Activated CD4-positive, alpha-beta memory T cell treated with anti-CD3 and anti-CD28 coated beads, Interleukin-2, amount 10 ng/mL, durations not matched to agents 7 days and 5 days (primary cell): ENCODE results near the gene USP15. TPM values are rescaled to one million over a fixed set of nuclear protein-coding genes. Genes with fewer than 3 reads are reported as not detected.

Source experiments
- CTCF ChIA-PET: fragments of 350-600 bp; sonication (Branson Sonifier 250); formaldehyde crosslinking; loops from one replicate; lab custom pipeline; 2021; ENCODE audit warnings: antibody characterized with exemption, inconsistent platforms; lab: Charles Lee
- POLR2A ChIA-PET: fragments of 350-600 bp; sonication (Branson Sonifier 250); formaldehyde crosslinking; loops from one replicate; lab custom pipeline; 2021; ENCODE audit warnings: antibody characterized with exemption; lab: Charles Lee
- DNase-seq: peaks from one replicate; pipeline ENCODE4 v3.0.0-alpha.2; 2020
- H3K27ac Mint-ChIP-seq: one replicate; pipeline ENCODE4 v1.8.0; 2021; ENCODE audit warnings: mild to moderate bottlenecking, mixed read lengths
- H3K27me3 Mint-ChIP-seq: one replicate; pipeline ENCODE4 v1.8.0; 2021; ENCODE audit warnings: mixed read lengths
- H3K36me3 Mint-ChIP-seq: one replicate; pipeline ENCODE4 v1.8.0; 2021; ENCODE audit warnings: low read depth, mixed read lengths
- H3K4me1 Mint-ChIP-seq: one replicate; pipeline ENCODE4 v1.8.0; 2021; ENCODE audit warnings: mixed read lengths
- H3K4me3 Mint-ChIP-seq: one replicate; pipeline ENCODE4 v1.8.0; 2021; ENCODE audit warnings: mild to moderate bottlenecking, mixed read lengths
- H3K9me3 Mint-ChIP-seq: one replicate; pipeline ENCODE4 v1.8.0; 2021; ENCODE audit warnings: mixed read lengths
- total RNA-seq, 2 experiments: library from RNA; stranded (reverse); gene quantifications; one replicate each; pipeline ENCODE4 v1.2.3, GENCODE V29; 2021

USP15 gene
- total RNA-seq, 2 experiments from 2014 or later: 134 to 161 TPM

GRCh38 chr12:62375603-62376002 is 115.4 kb downstream of the USP15 start:
- DNase-seq: no peak
- H3K4me3 Mint-ChIP-seq: no peak overlapping the region
- H3K27ac Mint-ChIP-seq: no peak overlapping the region
- CTCF ChIA-PET: no interaction called here
- H3K36me3 Mint-ChIP-seq: peaks cover 33% of the 10 kb centered on the region
- no peaks in the 10 kb centered on the region for H3K27me3 Mint-ChIP-seq
- POLR2A ChIA-PET: no interaction called here
- peaks cover 23% of the 10 kb centered on the region for H3K4me1 Mint-ChIP-seq
- no peaks in the 10 kb centered on the region for H3K9me3 Mint-ChIP-seq

DNA sequence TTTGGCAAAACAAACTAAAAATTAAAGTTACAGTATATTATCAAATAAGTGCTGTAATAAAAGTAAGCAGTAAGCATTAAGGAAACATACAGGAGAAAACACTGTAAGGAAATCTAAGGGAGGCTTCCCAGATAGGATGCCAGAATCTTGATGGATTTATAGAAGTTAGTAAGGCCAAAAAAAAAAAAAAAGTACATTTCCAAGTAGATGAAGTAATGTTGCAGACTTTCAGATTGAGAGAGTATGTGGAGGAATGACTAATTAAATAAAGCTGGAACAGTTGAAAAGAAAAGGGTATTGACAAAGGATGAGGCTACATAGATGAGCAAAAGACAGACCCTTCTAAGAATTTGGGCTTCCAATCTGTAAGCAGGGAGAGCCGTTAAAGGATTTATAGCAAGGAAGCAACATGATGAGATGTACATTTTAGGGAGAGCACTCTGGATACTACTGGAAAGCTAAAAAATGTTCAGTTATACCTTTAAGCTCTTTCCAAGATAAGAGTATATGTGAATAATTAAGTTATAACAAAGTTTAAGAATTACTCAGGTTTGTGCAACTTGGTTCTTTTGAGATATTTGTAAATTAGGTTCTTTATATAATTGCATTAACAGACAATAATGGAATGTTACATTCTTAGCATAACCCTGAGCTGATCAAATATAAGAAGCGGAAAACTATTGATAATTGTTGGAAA is 119.0 kb downstream of the USP15 start:
- H3K4me3 Mint-ChIP-seq: no peak overlapping the region
- H3K27ac Mint-ChIP-seq: peak overlapping the region; percentile 8
- peaks cover 35% of the 10 kb centered on the region for H3K36me3 Mint-ChIP-seq
- H3K4me1 Mint-ChIP-seq: peaks cover 21% of the 10 kb centered on the region
- H3K27me3 Mint-ChIP-seq: no peaks in the 10 kb centered on the region
- H3K9me3 Mint-ChIP-seq: no peaks in the 10 kb centered on the region
- no peak for DNase-seq
- CTCF ChIA-PET: interaction anchor here (0.9 kb wide), 1 partner anchor 13 kb away, joined by 3 read pairs; no protein-coding TSS in a partner anchor
- POLR2A ChIA-PET: interaction anchor here (1.0 to 1.5 kb wide), 4 partner anchors 10 to 120 kb away, joined by 3 to 5 read pairs (median 4); partner anchors contain the start of gene USP15

DNA sequence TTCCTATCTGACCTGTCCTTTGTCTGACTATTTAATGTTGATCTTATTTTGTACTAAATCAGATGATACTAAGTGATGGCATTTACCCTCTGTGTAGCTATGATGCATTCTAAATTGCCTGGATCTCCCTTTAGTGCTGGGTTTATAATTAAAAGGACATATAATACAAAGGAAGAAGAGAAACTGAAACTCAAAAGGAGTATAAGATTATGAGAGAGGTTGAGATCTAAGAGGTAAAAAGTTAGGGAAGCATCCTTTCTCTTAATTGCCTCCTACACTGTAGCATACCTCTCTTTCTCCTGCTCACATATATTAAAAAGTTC is 119.5 kb downstream of the USP15 start:
- Mint-ChIP-seq H3K4me3 (no peak overlapping the region), H3K4me1 (peaks cover 20% of the 10 kb centered on the region), H3K36me3 (peaks cover 34% of the 10 kb centered on the region), H3K9me3 (no peaks in the 10 kb centered on the region), H3K27ac (no peak overlapping the region), H3K27me3 (no peaks in the 10 kb centered on the region)
- ChIA-PET POLR2A (interaction anchor here (1.0 to 1.5 kb wide), 4 partner anchors 10 to 120 kb away, joined by 3 to 5 read pairs (median 4); partner anchors contain the start of gene USP15), CTCF (interaction anchor here (0.9 kb wide), 1 partner anchor 13 kb away, joined by 3 read pairs; no protein-coding TSS in a partner anchor)
- DNase-seq: no peak

DNA sequence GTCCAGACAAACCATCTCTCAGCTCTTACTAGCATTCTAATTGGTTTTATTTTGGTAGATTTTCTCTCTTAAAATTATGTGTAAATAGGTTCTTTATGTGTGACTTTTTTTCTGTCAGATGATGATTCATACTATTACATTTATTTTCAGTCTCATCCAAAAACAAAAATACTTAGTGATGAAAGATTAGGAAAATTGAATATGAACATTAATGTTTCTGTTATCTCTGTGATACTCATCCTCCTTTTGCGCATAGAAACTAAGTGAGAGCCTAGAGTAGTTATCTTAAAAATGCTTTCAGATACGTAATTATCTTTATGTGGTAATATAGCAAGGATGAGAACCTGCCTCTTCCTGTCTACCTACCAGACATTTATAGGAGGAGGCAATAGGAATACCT is 122.3 kb downstream of the USP15 start:
- POLR2A ChIA-PET: no interaction called here
- CTCF ChIA-PET: no interaction called here
- peaks cover 35% of the 10 kb centered on the region for H3K36me3 Mint-ChIP-seq
- no peak overlapping the region for H3K4me3 Mint-ChIP-seq
- H3K9me3 Mint-ChIP-seq: no peaks in the 10 kb centered on the region
- DNase-seq: no peak
- peaks cover 11% of the 10 kb centered on the region for H3K4me1 Mint-ChIP-seq
- H3K27ac Mint-ChIP-seq: no peak overlapping the region
- H3K27me3 Mint-ChIP-seq: no peaks in the 10 kb centered on the region

GRCh38 chr12:62396750-62397149 is 136.5 kb downstream of the USP15 start:
- peaks cover 2% of the 10 kb centered on the region for H3K4me1 Mint-ChIP-seq
- H3K4me3 Mint-ChIP-seq: no peak overlapping the region
- H3K27ac Mint-ChIP-seq: no peak overlapping the region
- no peak for DNase-seq
- H3K9me3 Mint-ChIP-seq: no peaks in the 10 kb centered on the region
- no peaks in the 10 kb centered on the region for H3K27me3 Mint-ChIP-seq
- H3K36me3 Mint-ChIP-seq: peaks cover 60% of the 10 kb centered on the region
- ChIA-PET POLR2A (no interaction called here), CTCF (no interaction called here)

DNA sequence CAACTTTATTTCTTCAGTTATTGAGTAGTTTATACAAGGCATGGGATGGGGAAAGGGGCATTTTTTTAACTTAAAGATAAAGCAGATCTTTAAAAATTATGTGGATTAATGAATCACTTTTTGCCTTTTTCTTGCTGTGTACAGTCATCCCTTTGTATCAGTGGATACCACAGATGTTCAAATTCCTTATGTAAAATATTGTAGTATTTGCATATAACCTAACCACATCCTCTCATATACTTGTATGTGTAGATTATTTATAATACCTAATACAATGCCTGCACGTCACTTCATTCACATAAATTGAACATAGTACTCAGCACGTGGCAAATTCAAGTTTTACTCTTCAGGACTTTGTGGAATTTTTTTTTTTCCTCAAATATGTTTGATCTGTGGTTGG is 139.9 kb downstream of the USP15 start:
- CTCF ChIA-PET: no interaction called here
- Mint-ChIP-seq H3K4me1 (peaks cover 2% of the 10 kb centered on the region), H3K27me3 (no peaks in the 10 kb centered on the region), H3K9me3 (no peaks in the 10 kb centered on the region), H3K27ac (no peak overlapping the region), H3K4me3 (no peak overlapping the region), H3K36me3 (peaks cover 71% of the 10 kb centered on the region)
- POLR2A ChIA-PET: no interaction called here
- no peak for DNase-seq

DNA sequence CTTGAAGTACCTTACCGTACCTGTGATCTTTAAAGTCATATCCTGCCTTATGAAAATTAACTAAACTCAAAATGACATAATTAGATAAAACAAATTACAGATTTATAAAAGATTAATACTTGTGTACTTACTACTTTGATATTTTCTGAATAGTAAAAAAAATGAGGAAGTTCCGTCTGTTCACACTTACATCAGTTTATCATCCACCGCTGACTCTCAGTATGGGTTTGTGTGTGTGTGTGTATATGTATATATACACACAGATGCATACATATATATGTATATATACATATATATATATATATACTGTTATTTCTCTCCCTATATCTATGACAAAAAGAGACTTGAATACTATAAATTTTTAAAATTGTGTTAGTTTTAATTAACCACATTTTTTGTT is 141.4 kb downstream of the USP15 start:
- no peaks in the 10 kb centered on the region for H3K27me3 Mint-ChIP-seq
- H3K36me3 Mint-ChIP-seq: peaks cover 65% of the 10 kb centered on the region
- no peaks in the 10 kb centered on the region for H3K9me3 Mint-ChIP-seq
- ChIA-PET POLR2A (no interaction called here), CTCF (no interaction called here)
- no peak overlapping the region for H3K27ac Mint-ChIP-seq
- DNase-seq: no peak
- H3K4me1 Mint-ChIP-seq: peaks cover 2% of the 10 kb centered on the region
- H3K4me3 Mint-ChIP-seq: no peak overlapping the region

DNA sequence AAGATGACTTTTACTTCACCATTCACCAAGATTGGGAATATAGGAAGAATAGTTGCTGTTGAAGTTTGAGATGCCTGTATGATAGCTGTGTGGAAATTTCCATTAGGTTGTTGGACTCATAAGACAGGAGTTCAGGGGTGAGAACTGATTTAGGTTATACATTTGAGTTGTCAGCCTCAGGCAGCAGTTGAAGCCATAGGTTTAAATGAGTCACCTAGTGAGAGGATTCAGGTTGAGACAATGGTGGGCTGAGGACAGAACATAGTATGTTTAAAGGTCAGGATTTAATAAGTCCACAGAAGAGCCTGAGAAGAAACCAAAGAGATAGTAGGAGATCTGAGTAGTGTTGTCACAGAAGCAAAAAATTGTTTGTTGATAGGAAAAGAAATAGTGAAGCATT is 142.8 kb downstream of the USP15 start:
- no peaks in the 10 kb centered on the region for H3K27me3 Mint-ChIP-seq
- CTCF ChIA-PET: no interaction called here
- peaks cover 2% of the 10 kb centered on the region for H3K4me1 Mint-ChIP-seq
- H3K9me3 Mint-ChIP-seq: no peaks in the 10 kb centered on the region
- H3K36me3 Mint-ChIP-seq: peaks cover 63% of the 10 kb centered on the region
- H3K4me3 Mint-ChIP-seq: no peak overlapping the region
- DNase-seq: no peak
- no peak overlapping the region for H3K27ac Mint-ChIP-seq
- POLR2A ChIA-PET: no interaction called here

DNA sequence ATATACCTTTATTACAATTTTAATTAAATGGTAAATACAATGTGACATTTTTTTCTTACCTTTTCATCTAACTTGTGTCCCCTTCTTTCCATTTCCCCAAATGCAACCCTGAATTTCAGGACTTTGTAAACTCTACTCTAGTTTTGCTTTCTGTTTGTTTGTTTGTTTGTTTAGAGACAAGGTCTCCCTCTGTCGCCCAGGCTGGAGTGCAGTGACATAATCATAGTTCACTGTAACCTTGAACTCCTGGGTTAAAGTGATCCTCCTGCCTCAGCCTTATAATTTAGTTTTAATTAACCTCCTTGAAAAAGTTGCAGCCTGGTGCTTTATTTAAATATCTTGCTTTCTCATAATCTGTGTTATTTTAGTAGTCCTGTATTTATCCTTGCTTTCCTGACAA is 147.4 kb downstream of the USP15 start:
- DNase-seq: no peak
- H3K4me3 Mint-ChIP-seq: no peak overlapping the region
- no peak overlapping the region for H3K27ac Mint-ChIP-seq
- no peaks in the 10 kb centered on the region for H3K9me3 Mint-ChIP-seq
- ChIA-PET CTCF (interaction anchor here (1.5 kb wide), 1 partner anchor 28 kb away, joined by 4 read pairs; no protein-coding TSS in a partner anchor), POLR2A (no interaction called here)
- no peaks in the 10 kb centered on the region for H3K4me1 Mint-ChIP-seq
- peaks cover 52% of the 10 kb centered on the region for H3K36me3 Mint-ChIP-seq
- no peaks in the 10 kb centered on the region for H3K27me3 Mint-ChIP-seq

DNA sequence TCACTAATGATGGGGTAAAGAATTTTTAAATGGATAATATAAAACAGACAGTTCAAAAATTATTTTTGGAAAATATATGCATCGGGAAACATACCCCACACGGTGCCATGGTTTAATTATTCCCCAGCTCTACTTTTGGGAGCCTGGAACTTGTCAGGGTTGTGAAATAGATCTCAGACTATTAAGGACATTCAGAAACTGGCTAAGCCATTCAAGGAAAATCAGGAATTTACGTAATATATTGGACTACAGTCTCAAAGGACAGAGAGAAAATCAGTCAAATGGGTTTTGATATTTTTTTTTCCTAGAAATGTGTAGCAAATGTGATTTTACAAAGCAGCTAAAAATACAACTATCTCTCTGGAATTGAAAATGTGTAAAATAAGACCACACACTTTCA is 148.9 kb downstream of the USP15 start:
- Mint-ChIP-seq H3K4me1 (no peaks in the 10 kb centered on the region), H3K36me3 (peaks cover 50% of the 10 kb centered on the region), H3K9me3 (no peaks in the 10 kb centered on the region), H3K27ac (no peak overlapping the region), H3K4me3 (no peak overlapping the region), H3K27me3 (no peaks in the 10 kb centered on the region)
- CTCF ChIA-PET: no interaction called here
- DNase-seq: no peak
- POLR2A ChIA-PET: no interaction called here

GRCh38 chr12:62414180-62414579 is 154.0 kb downstream of the USP15 start:
- no peak overlapping the region for H3K4me3 Mint-ChIP-seq
- no peak overlapping the region for H3K27ac Mint-ChIP-seq
- DNase-seq: no peak
- peaks cover 24% of the 10 kb centered on the region for H3K36me3 Mint-ChIP-seq
- peaks cover 6% of the 10 kb centered on the region for H3K4me1 Mint-ChIP-seq
- ChIA-PET POLR2A (no interaction called here), CTCF (no interaction called here)
- H3K9me3 Mint-ChIP-seq: peaks cover 10% of the 10 kb centered on the region
- no peaks in the 10 kb centered on the region for H3K27me3 Mint-ChIP-seq

GRCh38 chr12:62426089-62426488 is 165.9 kb downstream of the USP15 start:
- no peaks in the 10 kb centered on the region for H3K4me1 Mint-ChIP-seq
- CTCF ChIA-PET: interaction anchor here (0.7 to 1.7 kb wide), 3 partner anchors 9 to 15 kb away, joined by 4 to 5 read pairs (median 5); no protein-coding TSS in a partner anchor
- H3K36me3 Mint-ChIP-seq: no peaks in the 10 kb centered on the region
- POLR2A ChIA-PET: no interaction called here
- H3K9me3 Mint-ChIP-seq: peaks cover 26% of the 10 kb centered on the region
- DNase-seq: no peak
- no peak overlapping the region for H3K27ac Mint-ChIP-seq
- H3K27me3 Mint-ChIP-seq: peaks cover 26% of the 10 kb centered on the region
- no peak overlapping the region for H3K4me3 Mint-ChIP-seq

- H3K27me3 Mint-ChIP-seq: peaks cover 45% of the 10 kb centered on the region
- no peak for DNase-seq
- ChIA-PET POLR2A (no interaction called here), CTCF (no interaction called here)
- peaks cover under 1% of the 10 kb centered on the region for H3K4me1 Mint-ChIP-seq
- H3K36me3 Mint-ChIP-seq: no peaks in the 10 kb centered on the region
- peaks cover 12% of the 10 kb centered on the region for H3K9me3 Mint-ChIP-seq
- H3K27ac Mint-ChIP-seq: no peak overlapping the region
- H3K4me3 Mint-ChIP-seq: no peak overlapping the region
Observed at GRCh38 chr12:62429457-62429856, 169.3 kb downstream of the USP15 start.
